COLO668 (cell line): ENCODE measurements around the gene MEIG1.
"Not testable (repeated sequence)": the region's sequence is repeated elsewhere in the genome, so short reads cannot be mapped to it uniquely, and the experiment has no call there.

Experiments used
- DNase-seq: peaks from one replicate; lab custom pipeline; 2025; ENCODE audit not compliant: unreplicated experiment; lab: John Stamatoyannopoulos, UW

The MEIG1 gene

DNA sequence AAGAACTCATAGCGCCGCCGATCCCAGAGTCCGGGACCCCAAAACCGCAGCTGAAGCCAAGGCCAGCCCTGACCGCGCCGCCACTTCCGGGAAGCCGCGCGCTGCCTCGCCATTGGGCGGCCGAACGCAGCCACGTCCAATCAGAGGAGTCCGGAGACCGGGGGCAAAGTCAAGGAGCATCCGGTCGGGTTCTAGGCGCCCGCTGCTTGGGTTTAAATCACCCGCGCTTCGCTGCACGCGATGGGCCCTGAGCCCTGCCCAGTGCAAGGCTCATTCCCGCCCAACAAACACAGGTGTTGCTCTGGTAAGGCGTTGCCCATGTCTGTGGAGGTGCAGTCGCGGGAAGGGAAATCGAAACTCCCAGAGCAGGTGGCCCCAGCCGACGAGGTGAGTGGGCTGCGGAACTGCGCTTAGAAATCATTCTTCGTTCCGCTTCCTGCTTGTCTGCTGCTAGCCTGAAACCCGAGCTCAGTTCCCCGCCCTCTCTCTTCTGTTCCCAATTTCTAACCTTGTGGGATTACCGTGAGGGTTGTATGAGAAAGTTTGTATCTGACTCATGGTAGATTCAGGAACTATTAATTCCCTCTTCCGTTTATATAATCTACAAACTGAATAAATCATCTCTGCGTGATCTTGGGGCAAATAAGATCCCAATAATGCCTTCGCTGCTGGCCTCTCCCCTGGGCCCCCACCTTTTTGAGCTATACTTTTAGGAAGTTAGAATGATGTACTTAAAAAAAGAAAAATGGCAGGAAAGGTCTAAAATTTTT is 5.0 kb upstream of the MEIG1 start, which contains the start of gene DCLRE1C:
Gene DCLRE1C, minus strand, starts transcription at position 96 of the 770 bp plus-strand sequence. Its CDS starts 86 bp downstream, at position 10.
- DNase-seq: peak; percentile 91

DNA sequence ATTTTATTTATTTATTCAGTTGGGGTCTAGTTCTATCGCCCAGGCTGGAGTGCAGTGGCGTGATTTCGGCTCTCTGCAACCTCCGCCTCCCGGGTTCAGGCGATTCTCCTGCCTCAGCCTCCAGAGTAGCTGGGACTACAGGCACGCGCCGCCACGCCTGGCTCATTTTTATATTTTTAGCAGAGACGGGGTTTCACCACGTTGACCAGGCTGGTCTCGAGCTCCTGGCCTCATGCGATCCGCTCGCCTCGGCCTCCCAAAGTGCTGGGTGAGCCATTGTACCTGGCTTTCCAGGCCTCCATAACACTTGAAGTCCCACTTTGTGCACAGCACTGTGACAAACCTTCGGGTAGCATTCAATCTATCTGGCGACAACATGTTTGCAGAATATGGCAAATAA is 4.3 kb upstream of the MEIG1 start:
- DNase-seq: no peak

DNA sequence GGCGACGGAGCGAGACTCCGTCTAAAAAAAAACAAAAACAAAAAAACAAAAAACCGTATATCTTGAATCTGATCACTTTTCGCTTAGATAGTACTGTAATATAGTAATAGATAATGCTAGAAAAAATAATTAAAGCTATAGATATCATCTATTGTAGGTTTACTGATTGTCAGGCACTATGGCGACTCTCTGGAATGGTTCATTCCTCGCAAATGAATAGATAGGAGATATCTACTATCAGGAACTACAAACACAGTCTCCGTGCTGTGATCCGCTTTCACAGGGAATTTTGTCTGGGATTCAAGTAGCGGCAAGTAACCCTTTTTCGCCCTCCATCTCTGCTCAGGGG is 342 bp upstream of the MEIG1 start:
- DNase-seq: no peak

GRCh38 chr10:14967897-14968296 is 8.7 kb downstream of the MEIG1 start:
- DNase-seq: no peak

- peak; percentile 3 for DNase-seq
Measured at GRCh38 chr10:14971867-14972448, 12.8 kb downstream of the MEIG1 start.

DNA sequence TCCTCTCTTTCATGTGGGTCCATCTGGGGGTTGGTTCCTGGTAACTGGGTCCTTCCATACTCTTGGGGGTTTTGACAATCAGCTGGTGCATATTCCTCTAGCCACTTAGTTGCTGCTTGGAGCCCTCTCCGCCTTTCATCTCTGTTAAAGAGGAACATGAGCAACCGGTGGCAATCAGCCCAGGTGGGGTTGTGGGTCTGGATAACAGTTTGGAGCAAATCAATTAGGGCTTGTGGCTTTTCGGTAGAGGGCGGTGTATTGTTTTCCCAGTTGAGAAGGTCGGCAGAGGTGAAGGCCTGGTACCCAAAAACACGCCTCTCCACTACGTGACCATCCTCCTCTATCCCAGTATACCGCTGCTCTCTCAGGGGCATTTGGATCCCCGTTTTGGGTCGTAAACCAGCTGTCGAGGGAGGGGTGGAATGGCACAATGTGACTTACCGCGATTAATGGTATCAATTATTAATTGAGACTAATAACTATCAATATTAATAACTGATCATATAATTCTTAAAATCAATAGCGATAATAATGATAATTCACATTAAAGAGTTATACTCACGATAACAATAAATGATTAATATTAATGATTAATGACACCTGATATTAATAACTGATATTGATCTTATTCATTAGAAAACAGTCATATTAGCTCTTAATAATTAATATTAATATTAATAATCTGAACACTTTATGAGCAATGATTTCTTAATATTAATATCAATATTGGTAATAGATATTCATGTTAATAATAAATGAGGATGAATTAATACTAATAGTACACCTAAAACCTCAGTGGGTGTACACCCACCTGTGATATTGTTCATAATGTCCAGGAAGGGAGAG is 15.2 kb downstream of the MEIG1 start:
- DNase-seq: not testable (repeated sequence)

DNA sequence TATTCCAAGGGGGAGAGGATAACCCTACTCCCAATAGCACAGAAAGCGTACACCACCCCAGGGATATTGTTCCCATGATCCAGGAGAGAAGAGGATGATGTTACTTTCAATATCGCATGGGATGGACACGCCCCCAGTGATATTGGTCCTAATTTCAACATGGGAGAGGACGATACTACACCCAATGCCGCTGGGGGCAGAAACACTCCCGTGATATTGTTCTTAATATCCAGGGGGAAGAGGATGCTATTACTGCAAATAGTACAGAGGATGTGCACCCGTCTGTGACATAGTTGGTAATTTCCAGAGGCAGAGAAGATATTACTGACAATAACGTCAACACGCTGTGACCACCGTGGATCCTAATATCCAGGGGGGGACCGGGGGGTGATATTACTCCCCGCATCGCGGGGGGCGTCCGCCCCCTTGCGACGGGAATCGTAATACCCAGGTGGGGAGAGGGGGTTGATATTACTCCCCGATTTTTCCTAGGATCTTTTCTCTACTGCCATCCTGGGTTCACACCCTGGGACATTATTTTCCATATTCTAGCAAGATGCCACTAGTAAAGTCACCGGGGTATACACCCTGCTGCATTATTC is 16.6 kb downstream of the MEIG1 start:
- DNase-seq: no peak

- DNase-seq: no peak
Measured at GRCh38 chr10:14982744-14983143, 23.6 kb downstream of the MEIG1 start.

DNA sequence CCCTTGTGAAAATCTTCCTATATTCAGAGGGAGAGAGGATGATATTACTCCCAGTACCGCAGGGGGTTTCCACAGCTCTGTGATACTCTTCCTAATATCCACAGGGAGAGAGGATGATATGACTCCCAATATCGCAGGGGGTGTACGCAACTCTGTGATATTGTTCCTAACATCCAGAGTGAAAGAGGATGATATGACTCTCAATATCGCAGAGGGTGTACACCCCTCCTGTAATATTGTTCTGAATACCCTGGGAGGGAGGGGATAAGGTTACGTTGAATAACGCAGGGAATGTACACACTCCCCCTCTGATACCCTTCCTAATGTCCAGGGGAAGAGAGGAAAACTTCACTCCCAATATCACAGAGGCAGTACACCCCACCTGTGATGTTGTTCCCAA is 30.4 kb downstream of the MEIG1 start:
- DNase-seq: not testable (repeated sequence)

DNA sequence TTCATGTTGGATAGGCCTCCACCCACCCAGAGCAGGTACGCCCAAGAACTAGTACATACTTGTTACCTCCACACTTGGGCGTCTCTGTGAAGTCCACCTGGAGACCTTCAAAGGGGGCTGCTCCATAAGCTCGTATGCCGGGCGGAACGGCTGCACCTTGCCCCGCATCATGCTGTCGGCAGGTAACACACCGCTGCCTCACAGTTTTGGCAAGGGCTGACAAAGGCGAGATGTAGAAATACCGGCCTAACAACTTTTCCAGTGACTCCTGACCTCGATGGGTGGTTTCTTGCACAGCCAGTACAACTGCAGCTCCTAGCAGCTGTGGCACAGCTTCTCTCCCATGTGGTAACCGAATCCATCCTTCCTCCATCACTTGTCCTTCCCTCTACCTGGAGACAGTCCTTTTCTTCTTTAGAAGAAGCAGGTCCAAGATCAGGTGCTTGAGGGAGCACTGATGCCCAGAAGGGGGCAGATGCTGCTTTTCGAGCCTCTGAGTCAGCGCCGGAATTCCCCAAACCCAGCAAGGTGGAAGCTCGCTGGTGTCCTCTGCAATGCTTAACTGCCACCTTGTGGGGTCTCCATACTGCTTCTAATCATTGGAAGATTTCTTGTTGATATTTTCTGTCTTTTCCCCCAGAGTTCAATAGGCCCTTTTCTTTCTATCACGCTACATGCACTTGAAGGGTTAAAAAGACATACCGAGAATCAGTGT is 32.0 kb downstream of the MEIG1 start:
- peak; percentile 1 for DNase-seq

- not testable (repeated sequence) for DNase-seq
Measured at GRCh38 chr10:14992336-14992735, 33.1 kb downstream of the MEIG1 start.

DNA sequence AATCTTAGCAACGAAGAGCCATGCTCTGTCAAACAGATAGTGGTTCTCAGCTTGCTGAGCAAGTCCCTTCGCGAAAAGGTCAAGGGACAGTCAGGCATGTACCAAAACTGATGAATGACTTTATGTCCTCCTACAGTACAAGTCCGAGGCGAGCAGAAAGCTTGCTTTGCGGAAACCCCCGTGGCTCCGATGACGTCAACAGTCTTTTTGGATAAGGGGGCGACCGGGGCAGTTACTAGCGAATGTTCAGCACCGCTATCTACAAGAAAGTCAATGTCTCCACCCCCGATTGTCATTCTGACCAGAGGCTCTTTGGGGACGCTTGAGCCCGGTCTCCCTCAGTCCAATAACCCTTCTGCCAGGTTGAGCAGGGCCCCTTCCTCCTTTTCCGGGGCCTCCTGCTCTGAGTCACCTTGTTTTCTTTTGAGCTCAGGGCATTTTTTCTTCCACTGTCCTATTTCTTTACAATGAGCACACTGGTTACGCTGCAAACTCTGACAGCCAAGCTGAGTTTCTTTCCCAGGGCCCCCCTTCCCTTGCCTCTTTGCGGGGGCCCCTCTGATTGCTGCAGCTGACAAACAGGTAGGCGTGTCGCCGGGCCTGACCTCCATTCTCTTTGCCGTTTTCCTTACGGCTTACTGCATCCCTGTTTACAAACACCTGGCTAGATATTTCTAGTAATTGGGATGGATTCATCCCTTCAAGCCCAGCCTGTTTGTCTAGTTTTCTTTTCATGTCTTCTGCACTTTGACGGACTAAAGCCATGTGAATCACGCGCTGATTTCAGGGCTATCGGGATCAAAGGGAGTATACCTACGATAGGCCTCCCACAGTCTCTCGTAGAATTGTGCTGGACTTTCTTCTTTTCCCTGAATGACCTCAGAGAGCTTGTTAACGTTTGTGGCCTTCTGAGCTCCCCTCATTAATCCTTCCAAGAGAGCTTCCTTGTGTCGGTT is 34.6 kb downstream of the MEIG1 start:
- not testable (repeated sequence) for DNase-seq

DNA sequence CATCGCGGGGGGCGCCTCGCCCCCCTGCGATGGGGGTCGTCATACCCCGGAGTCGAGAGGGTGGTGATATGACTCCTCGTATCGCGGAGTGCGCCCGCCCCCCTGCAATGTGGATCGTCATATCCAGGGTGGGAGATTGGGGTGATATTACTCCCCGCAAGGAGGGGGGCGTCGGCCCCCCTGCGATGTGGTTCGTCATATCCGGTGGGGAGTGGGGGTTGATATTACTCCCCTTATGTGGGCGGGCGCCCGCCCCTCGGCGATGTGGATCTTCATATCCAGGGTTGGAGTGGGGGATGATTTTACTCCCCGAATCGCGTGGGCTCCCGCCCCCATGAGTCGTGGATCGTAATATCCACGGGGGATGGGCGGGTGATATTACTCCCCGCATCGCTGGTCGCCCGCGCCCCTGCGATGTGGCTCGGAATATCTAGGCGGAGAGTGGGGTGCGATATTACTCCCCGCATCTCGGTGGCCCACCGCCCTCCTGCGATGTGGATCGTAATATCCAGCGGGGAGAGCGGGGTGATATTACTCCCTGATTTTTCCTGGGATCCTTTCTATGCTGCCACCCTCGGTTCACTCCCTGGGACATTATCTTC is 36.9 kb downstream of the MEIG1 start:
- DNase-seq: no peak

- DNase-seq: peak; percentile 1
Measured at GRCh38 chr10:15013530-15013929, 54.3 kb downstream of the MEIG1 start.

DNA sequence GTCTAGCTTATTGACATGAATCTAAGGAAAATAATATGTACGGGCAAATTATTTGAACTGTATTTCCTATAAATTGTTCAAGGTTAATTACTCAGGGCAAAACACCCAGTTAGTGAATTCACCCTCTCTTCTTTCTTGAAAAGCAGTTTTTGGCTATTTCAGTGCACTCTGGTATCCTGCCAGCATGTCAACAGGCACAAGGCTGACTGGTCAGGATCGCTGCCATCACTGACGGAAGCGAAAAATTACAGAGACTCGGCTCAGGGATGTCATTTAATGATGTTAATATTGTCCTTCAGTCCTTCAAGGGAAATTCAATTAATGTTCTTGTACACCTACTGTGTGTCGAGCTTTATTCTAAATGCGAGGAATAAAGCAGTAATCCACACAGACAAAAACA is 56.3 kb downstream of the MEIG1 start:
- no peak for DNase-seq

DNA sequence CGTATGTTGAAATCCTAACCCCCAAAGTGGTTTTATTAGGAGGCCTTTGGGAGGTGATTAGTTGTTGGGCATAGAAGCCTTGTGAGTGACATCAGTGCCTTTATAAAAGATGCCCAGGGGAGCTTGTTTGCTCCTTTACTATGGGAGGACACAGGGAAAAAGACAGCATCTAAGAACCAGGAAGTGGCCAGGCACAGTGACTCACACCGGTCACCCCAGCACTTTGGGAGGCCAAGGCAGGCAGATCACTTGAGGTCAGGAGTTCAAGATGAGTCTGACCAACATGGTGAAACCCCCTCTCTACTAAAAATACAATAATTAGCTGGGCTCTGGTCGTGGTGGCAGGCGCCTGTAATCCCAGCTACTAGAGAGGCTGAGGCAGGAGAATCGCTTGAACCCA is 61.8 kb downstream of the MEIG1 start:
- not testable (repeated sequence) for DNase-seq
